HEK293 (cell line): Measurements from ENCODE around the gene GPR132.

Experiments used
- CTCF ChIP-seq: fragments of 450-650 bp; formaldehyde crosslinking; IDR thresholded peaks from 2 replicates; pipeline ENCODE4 v1.5.1; 2016; ENCODE audit warnings: missing biosample characterization, missing genetic modification characterization
- MYNN ChIP-seq: fragments of 450-650 bp; formaldehyde crosslinking; IDR thresholded peaks from 2 replicates; pipeline ENCODE4 v1.5.1; 2016; ENCODE audit warnings: missing biosample characterization, missing genetic modification characterization, borderline replicate concordance
- SCRT1 ChIP-seq: fragments of 450-650 bp; formaldehyde crosslinking; IDR thresholded peaks from 2 replicates; pipeline ENCODE4 v1.5.1; 2016; ENCODE audit warnings: missing biosample characterization, missing genetic modification characterization, borderline replicate concordance
- SP3 ChIP-seq: fragments of 450-650 bp; formaldehyde crosslinking; IDR thresholded peaks from 2 replicates; pipeline ENCODE4 v1.5.1; 2016; ENCODE audit warnings: missing biosample characterization, missing genetic modification characterization
- WT1 ChIP-seq: fragments of 450-650 bp; formaldehyde crosslinking; IDR thresholded peaks from 2 replicates; pipeline ENCODE4 v1.5.1; 2016; ENCODE audit warnings: missing biosample characterization, missing genetic modification characterization
- ZNF175 ChIP-seq: fragments of 450-650 bp; formaldehyde crosslinking; IDR thresholded peaks from 2 replicates; pipeline ENCODE4 v1.5.1; 2016; ENCODE audit warnings: missing biosample characterization, missing genetic modification characterization
- ZNF350 ChIP-seq: fragments of 450-650 bp; formaldehyde crosslinking; IDR thresholded peaks from 2 replicates; pipeline ENCODE4 v1.5.0; 2017; ENCODE audit warnings: missing biosample characterization, mild to moderate bottlenecking, missing genetic modification characterization

- TF ChIP-seq CTCF (tag by site-specific recombination) (no peak), MYNN (tag by site-specific recombination) (no peak), ZNF350 (tag by site-specific recombination) (no peak), WT1 (tag by site-specific recombination) (no peak), SCRT1 (tag by site-specific recombination) (no peak), SP3 (tag by site-specific recombination) (no peak), ZNF175 (no peak)
Observed at GRCh38 chr14:105056303-105056831, 8.9 kb downstream of the GPR132 start.
